Activated CD8-positive, alpha-beta memory T cell treated with anti-CD3 and anti-CD28 coated beads, Interleukin-2, amount 50 U/mL, for 48 hours (primary cell): ENCODE measurements around the gene ARL8B.
"Not testable (repeated sequence)": the region's sequence is repeated elsewhere in the genome, so short reads cannot be mapped to it uniquely, and the experiment has no call there.

Experiments
- DNase-seq: peaks from one replicate; pipeline ENCODE4 v3.0.0-alpha.2; 2020

The ARL8B gene

GRCh38 chr3:5149306-5149880, 27.3 kb downstream of the ARL8B start:
- DNase-seq: no peak

- no peak for DNase-seq
Observed at GRCh38 chr3:5151586-5151985, 29.5 kb downstream of the ARL8B start.

GRCh38 chr3:5153074-5153473, 31.0 kb downstream of the ARL8B start:
- no peak for DNase-seq

GRCh38 chr3:5155241-5155640, 33.1 kb downstream of the ARL8B start:
- DNase-seq: no peak

GRCh38 chr3:5160321-5160720, 38.2 kb downstream of the ARL8B start:
- DNase-seq: no peak

GRCh38 chr3:5160940-5161858, 39.1 kb downstream of the ARL8B start:
- DNase-seq: no peak

GRCh38 chr3:5162102-5162501, 40.0 kb downstream of the ARL8B start:
- DNase-seq: no peak

GRCh38 chr3:5165698-5166097, 43.6 kb downstream of the ARL8B start:
- DNase-seq: no peak

GRCh38 chr3:5166846-5167245, 44.8 kb downstream of the ARL8B start:
- no peak for DNase-seq

- no peak for DNase-seq
Observed at GRCh38 chr3:5168110-5168509, 46.0 kb downstream of the ARL8B start.

GRCh38 chr3:5169807-5170206, 47.7 kb downstream of the ARL8B start:
- DNase-seq: no peak

GRCh38 chr3:5170975-5171374, 48.9 kb downstream of the ARL8B start:
- no peak for DNase-seq

GRCh38 chr3:5172018-5172417, 49.9 kb downstream of the ARL8B start:
- no peak for DNase-seq

- not testable (repeated sequence) for DNase-seq
Observed at GRCh38 chr3:5179036-5179435, 56.9 kb downstream of the ARL8B start.

- DNase-seq: no peak
Observed at GRCh38 chr3:5181469-5182141, 59.5 kb downstream of the ARL8B start.

- DNase-seq: not testable (repeated sequence)
Observed at GRCh38 chr3:5183714-5184113, 61.6 kb downstream of the ARL8B start.

GRCh38 chr3:5184499-5184898, 62.4 kb downstream of the ARL8B start:
- no peak for DNase-seq

- no peak for DNase-seq
Observed at GRCh38 chr3:5185093-5185673, 63.1 kb downstream of the ARL8B start.

- no peak for DNase-seq
Observed at GRCh38 chr3:5186089-5186857, 64.2 kb downstream of the ARL8B start.

- DNase-seq: no peak
Observed at GRCh38 chr3:5186858-5187155, 64.7 kb downstream of the ARL8B start.

GRCh38 chr3:5187156-5187919, 65.2 kb downstream of the ARL8B start, which contains the start of gene EDEM1:
EDEM1 (plus strand) TSS chr3:5187707; CDS start chr3:5187806, 99 bp downstream.
- peak; percentile 99 for DNase-seq

- peak; percentile 81 for DNase-seq
Observed at GRCh38 chr3:5187920-5188418, 65.9 kb downstream of the ARL8B start.
